Measurements from ENCODE around the gene KRT82. TPM values are rescaled to one million over a fixed set of nuclear protein-coding genes. Genes with fewer than 3 reads are reported as not detected.

The KRT82 gene
- total and polyA plus RNA-seq, 2 experiments from 2014 or later, result not detected

DNA sequence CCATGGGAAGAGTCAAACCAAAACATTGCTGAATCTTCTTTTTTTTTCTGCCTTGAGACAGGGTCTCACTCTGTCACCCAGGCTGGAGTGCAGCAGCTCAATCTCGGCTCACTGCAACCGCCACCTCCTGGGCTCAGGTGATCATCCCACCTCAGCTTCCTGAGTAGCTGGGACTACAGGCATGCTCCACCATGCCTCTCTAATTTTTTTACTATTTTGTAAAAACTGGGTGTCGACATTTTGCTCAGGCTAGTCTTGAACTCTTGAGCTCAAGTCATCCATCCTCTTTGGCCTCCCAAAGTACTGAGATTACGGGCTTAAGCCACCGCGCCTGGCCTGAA lies 29.5 kb upstream of the KRT82 start:
- DNase-seq (ENCODE audit: low spot score) (no peak), ATAC-seq (no peak)
- no peaks in the 10 kb centered on the region for H4K20me1 ChIP-seq (replicated peaks; ENCODE audit: insufficient read depth)
- H3K27me3 ChIP-seq (ENCODE audit: insufficient read depth), result no peaks in the 10 kb centered on the region
- H3K9me2 ChIP-seq (ENCODE audit: insufficient read depth), result peaks cover 13% of the 10 kb centered on the region
- H3F3A ChIP-seq (replicated peaks; ENCODE audit: low read depth), result no peaks in the 10 kb centered on the region
- no peak overlapping the region for H2AFZ ChIP-seq
- no peaks in the 10 kb centered on the region; the same call in 1 of the 3 replicates for H3K9me3 Mint-ChIP-seq
- TF ChIP-seq JUNB (IDR thresholded peaks at IDR 0.05; ENCODE audit: unreplicated experiment), result no peak
- TF ChIP-seq EZH2 (IDR thresholded peaks at IDR 0.05; ENCODE audit: low read depth, unreplicated experiment), result no peak
- TF ChIP-seq, protein P1, sequence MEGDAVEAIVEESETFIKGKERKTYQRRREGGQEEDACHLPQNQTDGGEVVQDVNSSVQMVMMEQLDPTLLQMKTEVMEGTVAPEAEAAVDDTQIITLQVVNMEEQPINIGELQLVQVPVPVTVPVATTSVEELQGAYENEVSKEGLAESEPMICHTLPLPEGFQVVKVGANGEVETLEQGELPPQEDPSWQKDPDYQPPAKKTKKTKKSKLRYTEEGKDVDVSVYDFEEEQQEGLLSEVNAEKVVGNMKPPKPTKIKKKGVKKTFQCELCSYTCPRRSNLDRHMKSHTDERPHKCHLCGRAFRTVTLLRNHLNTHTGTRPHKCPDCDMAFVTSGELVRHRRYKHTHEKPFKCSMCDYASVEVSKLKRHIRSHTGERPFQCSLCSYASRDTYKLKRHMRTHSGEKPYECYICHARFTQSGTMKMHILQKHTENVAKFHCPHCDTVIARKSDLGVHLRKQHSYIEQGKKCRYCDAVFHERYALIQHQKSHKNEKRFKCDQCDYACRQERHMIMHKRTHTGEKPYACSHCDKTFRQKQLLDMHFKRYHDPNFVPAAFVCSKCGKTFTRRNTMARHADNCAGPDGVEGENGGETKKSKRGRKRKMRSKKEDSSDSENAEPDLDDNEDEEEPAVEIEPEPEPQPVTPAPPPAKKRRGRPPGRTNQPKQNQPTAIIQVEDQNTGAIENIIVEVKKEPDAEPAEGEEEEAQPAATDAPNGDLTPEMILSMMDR (conservative IDR thresholded peaks at IDR 0.05; ENCODE audit: low read depth in 2 of 2), result no peak
- no peak for TF ChIP-seq NANOG (IDR thresholded peaks at IDR 0.05; ENCODE audit: borderline replicate concordance)
- no peak for TF ChIP-seq ZNF114 (CRISPR knock-in tag; IDR thresholded peaks at IDR 0.05)
- TF ChIP-seq CREB1 (CRISPR knock-in tag; IDR thresholded peaks at IDR 0.05; ENCODE audit: low read depth), result no peak
- no peak for TF ChIP-seq STAT1 (IDR thresholded peaks at IDR 0.05; ENCODE audit: unreplicated experiment)
- no peak for TF ChIP-seq EZH2phosphoT487 (IDR thresholded peaks at IDR 0.05; ENCODE audit: unreplicated experiment)
- no peak for TF ChIP-seq ZNF331 (CRISPR knock-in tag; IDR thresholded peaks at IDR 0.05; ENCODE audit: low read depth)
- no peak for TF ChIP-seq ZNF462 (CRISPR knock-in tag; IDR thresholded peaks at IDR 0.05)
- TF ChIP-seq, protein P2, sequence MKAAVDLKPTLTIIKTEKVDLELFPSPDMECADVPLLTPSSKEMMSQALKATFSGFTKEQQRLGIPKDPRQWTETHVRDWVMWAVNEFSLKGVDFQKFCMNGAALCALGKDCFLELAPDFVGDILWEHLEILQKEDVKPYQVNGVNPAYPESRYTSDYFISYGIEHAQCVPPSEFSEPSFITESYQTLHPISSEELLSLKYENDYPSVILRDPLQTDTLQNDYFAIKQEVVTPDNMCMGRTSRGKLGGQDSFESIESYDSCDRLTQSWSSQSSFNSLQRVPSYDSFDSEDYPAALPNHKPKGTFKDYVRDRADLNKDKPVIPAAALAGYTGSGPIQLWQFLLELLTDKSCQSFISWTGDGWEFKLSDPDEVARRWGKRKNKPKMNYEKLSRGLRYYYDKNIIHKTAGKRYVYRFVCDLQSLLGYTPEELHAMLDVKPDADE (IDR thresholded peaks at IDR 0.05), result no peak
- TF ChIP-seq, protein P3, sequence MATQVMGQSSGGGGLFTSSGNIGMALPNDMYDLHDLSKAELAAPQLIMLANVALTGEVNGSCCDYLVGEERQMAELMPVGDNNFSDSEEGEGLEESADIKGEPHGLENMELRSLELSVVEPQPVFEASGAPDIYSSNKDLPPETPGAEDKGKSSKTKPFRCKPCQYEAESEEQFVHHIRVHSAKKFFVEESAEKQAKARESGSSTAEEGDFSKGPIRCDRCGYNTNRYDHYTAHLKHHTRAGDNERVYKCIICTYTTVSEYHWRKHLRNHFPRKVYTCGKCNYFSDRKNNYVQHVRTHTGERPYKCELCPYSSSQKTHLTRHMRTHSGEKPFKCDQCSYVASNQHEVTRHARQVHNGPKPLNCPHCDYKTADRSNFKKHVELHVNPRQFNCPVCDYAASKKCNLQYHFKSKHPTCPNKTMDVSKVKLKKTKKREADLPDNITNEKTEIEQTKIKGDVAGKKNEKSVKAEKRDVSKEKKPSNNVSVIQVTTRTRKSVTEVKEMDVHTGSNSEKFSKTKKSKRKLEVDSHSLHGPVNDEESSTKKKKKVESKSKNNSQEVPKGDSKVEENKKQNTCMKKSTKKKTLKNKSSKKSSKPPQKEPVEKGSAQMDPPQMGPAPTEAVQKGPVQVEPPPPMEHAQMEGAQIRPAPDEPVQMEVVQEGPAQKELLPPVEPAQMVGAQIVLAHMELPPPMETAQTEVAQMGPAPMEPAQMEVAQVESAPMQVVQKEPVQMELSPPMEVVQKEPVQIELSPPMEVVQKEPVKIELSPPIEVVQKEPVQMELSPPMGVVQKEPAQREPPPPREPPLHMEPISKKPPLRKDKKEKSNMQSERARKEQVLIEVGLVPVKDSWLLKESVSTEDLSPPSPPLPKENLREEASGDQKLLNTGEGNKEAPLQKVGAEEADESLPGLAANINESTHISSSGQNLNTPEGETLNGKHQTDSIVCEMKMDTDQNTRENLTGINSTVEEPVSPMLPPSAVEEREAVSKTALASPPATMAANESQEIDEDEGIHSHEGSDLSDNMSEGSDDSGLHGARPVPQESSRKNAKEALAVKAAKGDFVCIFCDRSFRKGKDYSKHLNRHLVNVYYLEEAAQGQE (IDR thresholded peaks at IDR 0.05; ENCODE audit: unreplicated experiment), result no peak
- no peak for TF ChIP-seq POLR2AphosphoS5 (IDR thresholded peaks at IDR 0.05; ENCODE audit: low read depth)
- no peaks in the 10 kb centered on the region for H3K79me2 ChIP-seq (replicated peaks; ENCODE audit: insufficient read depth)
- no peak overlapping the region for H3K4me3 ChIP-seq
- H3K4me2 ChIP-seq, result no peak overlapping the region
- H3K27ac ChIP-seq (ENCODE audit: low read depth), result no peak overlapping the region
- H3K36me3 Mint-ChIP-seq (ENCODE audit: low read depth), result no peaks in the 10 kb centered on the region
- H3K36me3 ChIP-seq (ENCODE audit: insufficient read depth), result no peaks in the 10 kb centered on the region
- no peaks in the 10 kb centered on the region for H3K4me1 ChIP-seq (ENCODE audit: insufficient read depth)
- no peak overlapping the region for H3K4me3 Mint-ChIP-seq
- peaks cover 6% of the 10 kb centered on the region for H3K27me3 Mint-ChIP-seq (ENCODE audit: insufficient read depth, low read depth, poor library complexity)
- H3K4me1 Mint-ChIP-seq, result no peaks in the 10 kb centered on the region; the same call in 1 of the 3 replicates
- no peak overlapping the region for H3K27ac Mint-ChIP-seq
